NCI-H2196 treated with DMSO at 0.1 percent for 48 hours (cell line): Measurements from ENCODE around the gene ADM5.

Experiments used
- DNase-seq: peaks from one replicate; lab custom pipeline; 2025; ENCODE audit not compliant: unreplicated experiment; lab: John Stamatoyannopoulos, UW

The ADM5 gene

GRCh38 chr19:49658139-49658517 is 31.3 kb upstream of the ADM5 start:
- no peak for DNase-seq

GRCh38 chr19:49658566-49659442 is 30.6 kb upstream of the ADM5 start:
- no peak for DNase-seq

- DNase-seq = no peak
Measured at GRCh38 chr19:49660338-49660961, 28.9 kb upstream of the ADM5 start.

- DNase-seq = no peak
Measured at GRCh38 chr19:49662011-49662410, 27.4 kb upstream of the ADM5 start.

GRCh38 chr19:49663224-49663623 is 26.2 kb upstream of the ADM5 start:
- no peak for DNase-seq

- peak; percentile 86 for DNase-seq
Measured at GRCh38 chr19:49664171-49665035, 25.0 kb upstream of the ADM5 start.

- DNase-seq = no peak
Measured at GRCh38 chr19:49665036-49665350, 24.4 kb upstream of the ADM5 start.

- DNase-seq = peak; percentile 76
Measured at GRCh38 chr19:49665351-49666119, 23.9 kb upstream of the ADM5 start, which contains the start of the genes BCL2L12 and IRF3. TSS of gene BCL2L12 (plus strand) at chr19:49665933. CDS start at chr19:49666693, 760 bp downstream. TSS of gene IRF3 (minus strand) at chr19:49665857. CDS start at chr19:49664838, 1,019 bp downstream.

- DNase-seq = no peak
Measured at GRCh38 chr19:49666120-49666444, 23.3 kb upstream of the ADM5 start.

GRCh38 chr19:49667473-49667872 is 21.9 kb upstream of the ADM5 start:
- no peak for DNase-seq

GRCh38 chr19:49669516-49669915 is 19.9 kb upstream of the ADM5 start:
- no peak for DNase-seq

- peak; percentile 60 for DNase-seq
Measured at GRCh38 chr19:49672131-49672919, 17.1 kb upstream of the ADM5 start.

GRCh38 chr19:49676136-49676783 is 13.1 kb upstream of the ADM5 start:
- peak; percentile 89 for DNase-seq

GRCh38 chr19:49676784-49677230 is 12.6 kb upstream of the ADM5 start:
- peak; percentile 100 for DNase-seq

GRCh38 chr19:49677231-49677900 is 12.0 kb upstream of the ADM5 start, which contains the start of gene PRMT1:
TSS of gene PRMT1 (plus strand) at chr19:49677271. CDS start at chr19:49677281, 10 bp downstream.
- DNase-seq = no peak

GRCh38 chr19:49677901-49678674 is 11.3 kb upstream of the ADM5 start:
- no peak for DNase-seq

- DNase-seq = no peak
Measured at GRCh38 chr19:49678985-49679770, 10.2 kb upstream of the ADM5 start.
